GM19438 (cell line): ENCODE measurements around the gene JMJD6.
A peak's percentile ranks its signal among the peaks of the same experiment; 100 is the strongest.
"Not testable (repeated sequence)": the region's sequence is repeated elsewhere in the genome, so short reads cannot be mapped to it uniquely, and the experiment has no call there.

Experiments used
- ATAC-seq: cut with Tn5 transposase; IDR thresholded peaks from one replicate; pipeline ENCODE4 v1.9.1; 2021; ENCODE audit warnings: low read depth; ENCODE audit not compliant: unreplicated experiment

JMJD6 gene

GRCh38 chr17:76726231-76726775 is at the start of gene JMJD6:
JMJD6 (minus strand) TSS chr17:76726606; CDS start chr17:76726475, 131 bp downstream.
- peak; percentile 74 for ATAC-seq

DNA sequence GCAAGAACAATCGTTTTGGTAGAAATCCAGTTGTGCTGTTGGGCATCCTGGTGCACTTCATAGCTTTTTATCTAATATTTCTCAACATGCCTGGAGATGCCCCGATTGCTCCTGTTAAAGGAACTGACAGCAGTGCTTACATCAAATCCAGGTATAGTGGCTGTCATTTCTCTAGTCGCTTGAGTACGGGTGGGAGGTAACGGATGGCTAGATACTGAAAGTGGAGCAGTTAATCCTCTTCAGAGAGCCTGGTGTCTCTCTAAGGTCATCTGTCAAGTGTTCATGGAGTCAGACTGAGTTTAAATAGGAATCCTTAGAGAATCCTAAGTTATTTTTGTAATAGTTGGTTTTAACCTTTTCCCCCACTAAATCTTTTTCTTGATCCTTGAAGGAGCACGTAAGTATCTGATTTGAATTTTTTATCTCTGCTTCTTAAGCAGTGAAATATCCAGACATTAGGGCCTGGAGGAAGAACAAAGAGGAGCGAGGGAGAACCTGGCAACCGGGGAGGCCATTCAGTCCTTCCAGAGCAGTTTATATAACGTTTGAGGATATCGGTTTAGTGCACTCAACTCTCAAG is 48.7 kb upstream of the JMJD6 start:
- ATAC-seq = no peak

GRCh38 chr17:76772842-76773525 is 46.6 kb upstream of the JMJD6 start:
- ATAC-seq = no peak

GRCh38 chr17:76758570-76758969 is 32.2 kb upstream of the JMJD6 start:
- no peak for ATAC-seq

- ATAC-seq = no peak
These were observed 30.9 kb upstream of the JMJD6 start for GRCh38 chr17:76757256-76757655.

GRCh38 chr17:76755285-76755684 is 28.9 kb upstream of the JMJD6 start:
- ATAC-seq = no peak

DNA sequence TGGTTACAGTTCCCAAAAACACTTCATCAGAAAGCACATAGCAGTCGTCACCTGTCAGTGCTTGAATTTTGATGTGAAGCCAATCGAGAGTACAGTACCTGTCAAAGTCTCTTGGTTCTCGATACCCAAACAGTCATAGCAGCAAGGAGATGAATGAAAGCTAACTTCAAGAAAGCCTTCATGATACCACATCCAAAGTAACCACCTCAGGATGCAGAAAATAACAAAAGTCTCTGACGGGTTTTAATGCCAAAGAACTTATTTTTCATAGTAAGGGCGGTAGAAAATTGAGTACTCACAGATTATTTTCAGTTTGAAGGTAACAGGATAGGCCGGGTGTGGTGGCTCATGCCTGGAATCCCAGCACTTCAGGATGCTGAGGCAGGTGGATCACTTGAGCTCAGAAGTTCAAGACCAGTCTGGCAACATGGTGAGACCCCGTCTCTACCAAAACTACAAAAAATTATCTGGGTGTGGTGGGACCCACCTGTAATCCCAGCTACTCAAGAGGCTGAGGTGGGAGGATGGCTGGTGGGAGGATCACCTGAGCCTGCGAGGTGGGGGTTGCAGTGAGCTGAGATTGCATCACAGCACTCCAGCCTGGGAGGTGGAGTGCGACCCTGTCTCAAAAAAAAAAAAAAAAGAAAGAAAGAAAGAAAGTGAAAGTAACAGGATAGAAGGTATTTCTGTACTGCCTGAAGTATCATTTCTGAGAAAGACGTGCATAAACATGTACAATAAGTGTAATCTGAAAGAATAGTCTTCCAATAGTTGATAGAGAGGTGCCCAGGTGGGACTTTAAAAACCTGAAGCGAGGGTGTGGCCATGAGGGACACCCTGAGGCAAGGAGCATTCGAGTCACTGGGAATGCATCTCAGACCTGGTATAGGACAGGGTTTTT is 26.9 kb upstream of the JMJD6 start:
- ATAC-seq = no peak

GRCh38 chr17:76752006-76752405 is 25.6 kb upstream of the JMJD6 start:
- no peak for ATAC-seq

GRCh38 chr17:76751416-76751993 is 25.1 kb upstream of the JMJD6 start:
- no peak for ATAC-seq

DNA sequence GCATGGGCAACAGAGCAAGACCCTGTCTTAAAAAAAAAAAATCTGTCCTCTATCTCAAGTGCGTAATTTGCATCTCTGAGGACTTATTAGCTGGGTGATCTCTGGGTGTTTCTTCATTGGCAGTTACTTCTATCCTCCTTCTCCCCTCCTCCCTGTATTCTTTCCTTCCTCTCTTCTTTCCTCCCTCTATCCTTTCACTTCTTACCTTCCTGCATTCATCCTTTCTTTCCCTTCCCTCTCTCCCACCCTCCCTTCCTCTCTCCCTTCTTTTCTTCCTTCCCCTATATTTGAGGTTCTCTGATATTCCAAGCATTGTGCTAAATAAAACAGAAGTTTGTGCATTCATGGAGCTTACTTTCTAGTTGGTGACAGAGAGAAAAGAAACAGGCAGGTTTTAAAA is 22.3 kb upstream of the JMJD6 start:
- ATAC-seq = no peak

DNA sequence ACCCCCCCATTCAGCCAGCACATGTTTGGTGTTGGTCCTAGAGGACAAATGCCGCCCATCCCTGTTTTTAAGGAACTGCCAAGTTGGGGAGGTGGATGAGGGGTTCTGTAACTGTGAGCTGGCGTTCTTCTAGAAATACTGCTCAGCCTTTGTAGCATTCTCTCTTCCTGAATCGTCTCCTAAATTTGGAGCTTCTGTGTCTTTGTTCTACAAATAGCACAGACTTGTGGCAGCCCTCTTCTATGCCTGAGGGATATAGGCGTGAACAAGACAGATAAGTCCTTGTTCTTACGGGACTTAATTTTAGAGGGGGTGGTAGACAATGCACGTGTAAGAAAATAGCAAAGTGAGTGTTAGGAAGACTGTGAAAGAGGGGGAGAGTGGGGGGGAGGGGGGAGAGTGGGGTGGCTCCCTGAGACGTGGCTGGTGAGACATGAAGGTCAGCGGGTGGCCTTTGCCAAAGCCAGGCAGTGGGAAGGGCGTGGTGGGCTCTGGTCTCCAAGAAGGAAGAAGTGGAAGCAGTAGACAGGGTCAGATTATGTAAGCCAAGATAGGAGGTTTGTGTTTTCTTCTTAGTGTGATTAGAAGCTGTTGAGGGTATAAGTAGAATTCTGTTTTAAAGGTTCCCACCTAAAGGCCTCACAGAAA is 21.4 kb upstream of the JMJD6 start:
- ATAC-seq = no peak

GRCh38 chr17:76745785-76746184 is 19.4 kb upstream of the JMJD6 start:
- not testable (repeated sequence) for ATAC-seq

GRCh38 chr17:76744747-76745146 is 18.3 kb upstream of the JMJD6 start:
- no peak for ATAC-seq

- ATAC-seq = no peak
These were observed 16.6 kb upstream of the JMJD6 start for GRCh38 chr17:76742958-76743357.

- ATAC-seq = no peak
These were observed 14.1 kb upstream of the JMJD6 start for GRCh38 chr17:76740329-76741118.

DNA sequence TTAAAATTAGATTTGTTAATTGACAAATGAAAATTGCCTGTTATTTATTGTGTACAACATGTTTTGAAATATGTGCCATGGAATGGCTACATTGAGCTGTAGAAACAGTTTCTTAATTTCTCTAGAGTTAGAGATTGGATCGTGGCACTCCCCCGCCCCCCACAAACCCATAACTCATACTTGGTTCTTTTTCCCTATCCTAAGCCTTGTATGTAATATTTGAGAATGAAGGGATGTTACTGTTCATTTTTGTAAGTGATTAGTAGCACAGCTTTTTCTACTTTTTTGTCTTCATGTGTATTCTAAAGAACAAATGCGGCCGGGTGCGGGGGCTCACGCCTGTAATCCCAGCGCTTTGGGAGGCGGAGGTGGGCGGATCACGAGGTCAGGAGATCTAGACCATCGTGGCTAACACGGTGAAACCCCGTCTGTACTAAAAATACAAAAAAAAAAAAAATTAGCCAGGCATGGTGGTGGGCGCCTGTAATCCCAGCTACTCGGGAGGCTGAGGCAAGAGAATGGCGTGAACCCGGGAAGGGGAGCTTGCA is 13.2 kb upstream of the JMJD6 start:
- ATAC-seq = not testable (repeated sequence)

- ATAC-seq = no peak
These were observed 12.1 kb upstream of the JMJD6 start for GRCh38 chr17:76738468-76738850.

DNA sequence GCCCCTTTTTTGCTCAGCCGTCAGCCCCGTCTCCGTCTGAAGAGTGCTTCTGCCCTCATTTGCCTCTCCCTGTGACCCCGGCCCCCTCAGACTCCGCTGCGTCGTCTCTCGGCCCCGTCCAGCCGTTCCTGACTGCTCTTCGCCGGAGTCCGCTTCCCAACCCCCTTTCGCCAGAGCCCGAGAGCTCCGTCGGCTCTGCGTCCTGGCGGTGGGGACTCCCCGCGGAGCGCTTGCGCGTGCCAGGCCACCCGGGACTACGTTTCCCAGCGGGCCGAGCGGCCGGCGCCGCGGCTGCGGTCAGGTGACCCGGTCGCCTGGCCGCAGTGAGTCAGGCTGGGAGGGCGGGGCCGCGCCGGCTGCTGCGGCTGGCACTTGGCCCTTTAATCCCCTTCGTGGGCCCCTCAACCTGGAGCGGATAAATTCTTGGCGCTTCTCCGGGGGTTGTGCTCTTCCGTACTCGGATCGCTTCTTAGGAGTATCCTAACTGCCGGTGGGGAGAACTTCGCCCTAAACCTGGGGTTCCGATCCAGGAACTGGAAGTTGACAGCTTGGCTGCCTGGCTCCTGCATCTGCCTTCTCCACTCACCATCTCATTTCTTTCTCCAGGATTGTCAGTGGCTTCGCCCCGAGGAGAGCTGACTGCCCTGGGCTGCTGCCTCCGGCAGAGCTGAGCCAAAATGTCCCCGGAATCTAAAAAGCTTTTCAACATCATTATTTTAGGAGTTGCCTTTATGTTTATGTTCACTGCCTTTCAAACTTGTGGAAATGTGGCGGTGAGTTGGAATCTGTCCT is 11.5 kb upstream of the JMJD6 start, which contains the start of gene MFSD11:
TSS of gene MFSD11 (plus strand) at position 444 of the 792 bp plus-strand sequence. CDS start at position 678, 234 bp downstream.
- peak; percentile 51 for ATAC-seq
